Activated gamma-delta T cell treated with anti-CD3 and anti-CD28 coated beads, Interleukin-2, amount 50 U/mL, for 16 hours (primary cell): ENCODE results near the gene LTBR.
A peak's percentile ranks its signal among the peaks of the same experiment; 100 is the strongest.
"Not testable (repeated sequence)": the region's sequence is repeated elsewhere in the genome, so short reads cannot be mapped to it uniquely, and the experiment has no call there.

Experiments used
- DNase-seq: peaks from one replicate; pipeline ENCODE4 v3.0.0-alpha.2; 2020; ENCODE audit warnings: low read depth

LTBR gene

DNA sequence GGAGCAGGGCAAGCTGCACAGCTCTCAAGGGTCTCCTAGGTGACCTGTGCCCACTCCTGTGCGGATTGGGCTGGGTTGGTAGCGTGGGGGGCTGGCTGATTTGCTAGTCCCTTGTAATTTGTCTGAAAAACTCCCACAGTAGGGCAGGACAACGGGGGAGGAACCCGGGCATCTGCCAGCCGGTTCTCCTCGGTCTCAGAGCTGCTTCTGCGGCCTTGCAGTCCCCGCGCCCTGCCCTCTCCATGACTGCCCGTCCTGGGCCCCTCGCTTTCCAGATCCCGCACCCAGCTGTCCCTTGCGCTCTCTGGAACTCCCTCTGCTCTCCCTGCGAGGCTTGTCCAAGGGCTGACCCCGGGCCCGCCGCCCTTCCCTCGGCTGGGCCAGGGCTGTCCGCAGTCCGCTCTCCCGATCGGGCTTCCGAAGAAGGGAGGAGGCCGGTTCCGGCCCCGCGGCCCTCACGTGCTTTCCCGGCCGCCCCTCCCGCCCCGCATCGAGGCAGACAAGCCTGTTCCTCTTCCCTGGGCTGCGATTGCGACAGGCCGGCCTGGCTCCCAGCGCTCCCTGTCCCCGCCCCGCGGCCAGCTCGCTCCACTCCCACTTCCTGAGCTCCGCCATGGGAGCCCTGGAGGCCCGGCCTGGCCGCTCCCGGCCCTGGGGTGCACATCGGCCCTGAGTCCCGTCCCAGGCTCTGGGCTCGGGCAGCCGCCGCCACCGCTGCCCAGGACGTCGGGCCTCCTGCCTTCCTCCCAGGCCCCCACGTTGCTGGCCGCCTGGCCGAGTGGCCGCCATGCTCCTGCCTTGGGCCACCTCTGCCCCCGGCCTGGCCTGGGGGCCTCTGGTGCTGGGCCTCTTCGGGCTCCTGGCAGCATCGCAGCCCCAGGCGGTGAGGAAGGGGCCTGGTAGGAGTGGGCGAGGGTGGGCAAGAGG, at the start of gene LTBR:
Gene LTBR (plus strand): TSS at position 591 of the 927 bp plus-strand sequence. CDS start 197 bp downstream, at position 788.
- DNase-seq: no peak

DNA sequence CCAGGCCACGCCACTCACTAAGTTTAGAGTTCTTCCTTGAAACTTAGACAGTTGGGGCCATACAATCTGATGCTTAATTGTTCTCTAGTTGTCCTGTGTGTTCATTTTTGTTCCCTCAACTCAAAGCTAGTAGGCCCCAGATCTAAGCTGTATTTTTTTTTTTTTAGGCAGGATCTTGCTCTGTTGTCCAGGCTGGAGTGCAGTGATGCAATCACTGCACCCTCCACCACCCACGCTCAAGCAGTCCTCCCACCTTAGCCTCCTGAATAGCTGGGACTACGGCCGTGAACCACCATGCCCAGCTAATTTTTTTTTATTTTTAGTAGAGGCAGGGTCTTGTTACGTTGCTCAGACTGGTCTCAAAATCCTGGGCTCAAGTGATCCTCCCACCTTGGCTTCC, 49.6 kb upstream of the LTBR start:
- no peak for DNase-seq

DNA sequence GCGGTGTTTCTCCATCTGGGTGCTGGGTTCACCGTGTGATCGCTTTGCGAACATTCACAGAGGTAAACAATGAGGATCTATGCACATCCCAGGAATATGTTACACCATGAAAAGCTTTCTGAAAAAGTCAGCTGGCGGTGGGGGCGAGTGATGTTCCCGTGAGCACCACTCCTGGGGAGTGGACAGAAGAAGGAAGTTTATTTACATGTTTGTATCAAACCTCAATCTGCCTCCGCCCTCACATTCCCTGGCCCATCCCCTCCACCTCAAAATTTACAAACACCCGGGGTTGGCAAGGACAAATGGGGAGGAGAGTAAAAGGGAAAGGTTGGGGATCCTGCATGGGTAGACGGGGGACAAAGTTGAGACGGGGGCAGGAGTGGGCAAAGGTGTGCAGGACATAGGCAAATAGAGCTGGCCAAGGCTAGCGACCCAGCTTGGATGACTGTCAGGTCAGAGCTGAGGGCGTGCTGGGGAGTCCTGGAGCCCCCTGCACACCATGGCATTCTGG, 49.0 kb upstream of the LTBR start:
- DNase-seq: no peak

DNA sequence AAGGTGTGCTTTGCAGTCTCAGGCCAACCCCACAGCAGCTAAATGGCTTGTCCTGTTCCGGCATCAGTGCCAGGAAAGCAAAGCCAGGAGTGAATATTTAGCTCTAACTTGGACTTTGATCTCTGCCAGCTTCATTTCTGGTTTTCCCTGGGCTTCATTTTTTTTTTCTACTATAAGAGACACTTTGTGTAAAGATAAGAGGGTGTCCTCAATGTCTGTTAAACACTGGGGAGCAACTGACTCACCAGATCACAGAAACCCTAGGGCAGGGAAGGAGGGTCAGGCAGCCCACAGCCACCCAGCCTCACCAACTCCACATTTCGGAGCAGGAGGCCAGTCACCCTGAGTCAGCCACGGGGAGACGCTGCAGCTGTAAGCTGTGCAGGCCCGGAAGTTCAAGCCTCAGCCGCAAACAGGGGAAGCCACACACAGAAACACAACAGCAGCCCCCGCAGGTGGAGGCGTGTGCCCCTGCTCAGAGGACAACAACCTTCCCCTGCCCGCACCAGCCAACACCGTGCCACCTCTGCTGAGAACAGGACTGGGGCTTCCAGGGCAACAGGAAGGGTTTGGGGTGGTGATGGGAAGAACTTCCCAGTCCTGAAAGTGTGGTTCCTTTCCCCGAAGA, 48.4 kb upstream of the LTBR start:
- peak; percentile 84 for DNase-seq

DNA sequence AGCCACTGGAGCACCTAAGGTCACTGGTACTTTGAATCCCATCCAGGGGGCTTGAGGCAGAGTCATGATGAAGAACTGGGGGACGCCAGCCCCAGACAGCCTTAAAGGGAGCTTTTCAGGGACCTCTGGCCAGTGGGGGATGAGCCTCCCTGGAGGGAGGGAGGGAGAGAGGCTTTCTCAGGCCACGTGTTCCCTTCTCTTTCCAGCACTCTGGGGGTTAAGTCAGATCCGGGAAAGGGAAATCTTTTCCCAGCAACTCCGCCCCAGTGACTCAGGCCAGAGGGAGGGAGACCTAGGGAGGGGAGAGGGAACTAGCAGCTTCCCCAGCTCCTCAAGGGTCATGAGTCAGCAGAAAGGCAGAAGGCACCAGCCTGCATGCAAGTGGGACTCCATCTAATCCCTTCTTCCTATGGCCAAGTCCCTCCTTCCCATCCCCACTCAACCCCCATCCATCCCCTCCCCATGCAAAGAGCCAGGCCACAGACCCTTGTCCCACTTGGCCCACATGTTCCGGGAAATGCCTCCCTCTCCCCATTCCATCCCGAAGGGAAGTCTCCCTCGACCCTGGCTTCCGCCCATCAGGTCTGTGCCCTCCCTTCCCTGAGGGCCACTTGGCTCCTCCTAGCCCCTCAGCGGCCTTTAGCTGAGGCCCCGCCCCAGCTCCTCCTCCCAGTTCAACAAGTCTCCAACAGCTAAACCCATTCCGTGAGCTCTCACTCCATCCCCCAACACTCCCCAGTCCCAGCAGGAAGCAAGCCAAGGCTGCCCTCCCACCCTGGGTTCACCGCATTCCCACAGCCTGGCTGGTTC, 47.7 kb upstream of the LTBR start:
- peak; percentile 45 for DNase-seq

DNA sequence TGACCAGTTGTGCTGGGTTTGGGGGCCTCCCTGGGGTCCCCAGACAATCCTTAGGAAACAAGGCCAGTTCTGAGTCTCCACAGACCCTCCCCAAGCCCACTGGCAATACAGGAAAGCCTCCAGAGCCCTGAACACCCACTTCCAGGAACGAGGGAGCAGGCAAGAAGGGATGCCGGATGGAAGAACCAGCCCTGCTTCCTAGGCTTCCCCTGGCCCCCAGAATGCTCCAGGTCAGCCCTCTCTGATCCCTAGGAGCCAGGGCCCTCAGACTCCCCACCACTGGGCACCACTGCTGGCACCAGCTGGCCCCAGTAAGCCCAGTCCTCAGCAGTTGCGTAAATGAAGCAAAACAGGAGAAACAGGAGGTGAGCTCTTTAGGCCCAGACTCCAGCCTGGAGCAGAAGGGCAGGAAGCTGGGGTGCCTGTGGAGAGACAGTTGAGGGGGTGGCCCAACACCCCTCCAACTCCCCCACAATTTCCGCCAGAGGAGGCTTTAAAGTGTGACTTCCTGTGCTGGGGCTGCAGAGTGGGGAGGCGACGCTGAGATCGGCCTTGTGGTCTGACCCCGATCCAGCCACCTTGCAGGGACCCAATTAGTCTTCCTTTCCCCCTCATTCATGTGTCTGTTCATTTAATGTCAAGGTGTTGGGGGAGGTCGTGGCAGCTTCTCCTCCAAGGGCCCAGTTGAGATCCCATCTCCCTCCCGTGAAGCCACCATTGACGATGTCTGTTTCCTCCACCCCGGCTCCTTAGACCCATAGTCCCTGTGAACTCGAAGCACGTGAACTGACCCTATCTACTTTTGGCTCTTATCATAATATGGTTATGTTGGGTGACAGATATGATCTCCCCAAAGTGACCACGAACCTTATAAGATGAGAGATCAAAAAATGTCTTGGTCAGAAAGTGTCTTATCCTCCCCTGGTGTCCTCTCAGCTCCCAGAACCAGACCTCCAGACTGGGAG, 46.8 kb upstream of the LTBR start:
- peak; percentile 65 for DNase-seq

DNA sequence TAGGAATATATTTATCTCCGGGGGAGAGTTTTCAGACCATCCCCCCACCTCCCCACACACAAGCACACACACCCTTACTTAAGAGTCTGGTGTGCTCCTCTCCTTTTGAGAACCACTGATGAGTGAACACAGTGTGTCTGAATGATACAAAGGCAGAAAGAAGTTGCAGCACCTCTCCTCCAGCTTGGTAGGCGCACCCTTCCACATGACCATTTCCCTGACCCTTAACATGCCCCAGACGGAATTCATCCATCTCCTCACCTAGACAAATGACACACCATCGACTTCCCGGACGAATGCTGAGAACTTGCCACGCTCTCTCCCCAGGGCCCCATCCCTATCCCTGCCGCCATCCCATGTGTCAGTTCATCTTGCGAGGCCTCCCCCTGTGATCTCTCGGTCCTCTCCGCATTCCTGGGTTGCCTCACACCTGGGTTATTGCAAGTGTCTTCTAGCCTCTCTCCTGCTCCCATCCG, 46.0 kb upstream of the LTBR start:
- no peak for DNase-seq

DNA sequence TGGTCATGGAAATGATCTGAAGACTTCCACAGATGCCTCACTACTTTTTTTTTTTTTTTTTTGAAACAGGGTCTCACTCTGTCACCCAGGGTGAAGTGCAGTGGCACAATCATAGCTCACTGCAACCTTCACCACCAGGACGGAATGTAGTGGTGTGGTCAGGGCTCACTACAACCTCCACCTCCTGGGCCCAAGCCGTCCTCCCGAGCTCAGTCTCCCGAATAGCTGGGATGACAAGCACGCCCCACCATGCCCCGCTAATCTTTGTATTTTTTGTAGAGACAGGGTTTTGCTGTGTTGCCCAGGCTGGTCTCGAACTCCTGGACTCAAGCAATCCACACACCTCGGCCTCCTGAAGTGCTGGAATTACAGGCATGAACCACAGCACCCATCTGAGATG, 45.4 kb upstream of the LTBR start:
- DNase-seq: not testable (repeated sequence)

DNA sequence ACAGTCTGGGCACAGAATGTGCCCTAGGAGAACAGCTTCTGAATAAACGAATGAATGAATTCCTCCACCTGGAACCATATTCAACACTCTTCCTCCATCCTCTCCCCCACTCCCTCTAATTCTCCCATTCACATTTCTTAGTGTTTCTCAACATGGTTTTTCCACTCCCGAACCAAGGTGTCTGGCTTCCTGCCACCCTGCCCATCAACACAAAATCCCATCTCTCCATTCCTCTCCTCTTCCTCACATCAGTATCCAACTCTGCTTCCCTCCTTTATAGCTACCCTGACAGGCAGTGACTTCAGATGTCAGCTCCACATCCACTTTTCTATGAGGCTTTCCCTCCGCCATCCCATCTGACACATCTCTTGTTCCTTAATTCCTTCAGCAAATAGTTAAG, 45.0 kb upstream of the LTBR start:
- DNase-seq: no peak

DNA sequence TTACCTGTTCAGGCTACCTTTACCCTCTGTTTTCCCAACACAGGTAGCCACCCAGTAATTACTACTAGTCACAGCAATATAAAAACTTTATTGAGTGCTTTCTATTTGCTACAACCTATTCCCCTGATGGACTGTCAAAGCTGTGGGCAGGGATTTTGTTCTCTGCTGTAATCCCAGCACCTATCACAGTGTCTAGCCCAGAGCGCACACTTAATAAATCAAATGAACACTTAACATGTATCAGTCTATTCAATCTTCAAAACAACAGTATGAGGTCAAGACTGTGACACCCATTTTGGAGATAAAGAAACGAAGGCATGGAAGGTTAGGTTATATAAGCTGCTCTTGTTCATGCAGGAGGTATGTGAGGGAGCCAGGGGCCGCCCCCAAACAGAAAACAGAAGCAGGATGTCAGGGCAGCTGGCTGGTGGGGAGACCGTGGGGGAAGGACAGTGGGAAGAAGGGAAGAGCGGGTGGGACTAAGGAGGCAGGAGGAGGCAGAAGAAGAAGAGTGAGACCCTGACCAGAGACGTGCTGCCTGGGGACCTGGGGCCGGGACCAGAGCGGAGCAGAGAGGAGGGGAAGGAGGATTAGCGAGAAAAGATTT, 43.8 kb upstream of the LTBR start:
- DNase-seq: no peak

DNA sequence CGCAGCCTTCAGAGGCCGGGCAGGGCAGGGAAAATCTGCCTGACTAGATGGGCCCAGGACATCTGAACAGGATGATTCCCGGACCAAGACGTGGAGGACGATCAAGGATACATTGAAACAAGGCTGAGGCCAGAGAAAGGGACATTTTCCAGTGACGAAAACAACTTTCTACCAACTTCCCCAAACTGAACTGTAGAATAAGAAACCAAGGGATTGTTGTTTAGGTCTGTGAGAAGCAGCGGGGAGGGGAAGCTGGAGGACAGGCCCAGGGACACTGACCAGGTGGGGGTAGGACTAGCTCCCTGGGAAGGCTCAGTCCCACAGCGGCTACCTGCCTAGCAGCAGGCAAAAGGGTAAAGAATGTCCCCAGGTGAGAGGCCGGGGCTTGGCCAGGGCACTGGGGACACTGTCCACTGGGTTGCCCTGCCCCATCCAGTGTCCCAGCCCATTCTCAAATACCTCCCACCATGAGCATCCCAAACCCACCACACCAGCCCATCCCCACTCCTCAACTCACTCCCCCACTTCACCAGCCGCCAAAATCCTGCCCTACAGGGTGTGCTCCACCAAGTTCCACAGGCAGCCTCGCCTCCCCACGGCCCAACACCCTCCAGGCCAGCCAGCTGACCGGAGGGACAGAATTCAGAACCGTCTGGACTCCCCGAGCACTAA, 43.1 kb upstream of the LTBR start:
- no peak for DNase-seq

DNA sequence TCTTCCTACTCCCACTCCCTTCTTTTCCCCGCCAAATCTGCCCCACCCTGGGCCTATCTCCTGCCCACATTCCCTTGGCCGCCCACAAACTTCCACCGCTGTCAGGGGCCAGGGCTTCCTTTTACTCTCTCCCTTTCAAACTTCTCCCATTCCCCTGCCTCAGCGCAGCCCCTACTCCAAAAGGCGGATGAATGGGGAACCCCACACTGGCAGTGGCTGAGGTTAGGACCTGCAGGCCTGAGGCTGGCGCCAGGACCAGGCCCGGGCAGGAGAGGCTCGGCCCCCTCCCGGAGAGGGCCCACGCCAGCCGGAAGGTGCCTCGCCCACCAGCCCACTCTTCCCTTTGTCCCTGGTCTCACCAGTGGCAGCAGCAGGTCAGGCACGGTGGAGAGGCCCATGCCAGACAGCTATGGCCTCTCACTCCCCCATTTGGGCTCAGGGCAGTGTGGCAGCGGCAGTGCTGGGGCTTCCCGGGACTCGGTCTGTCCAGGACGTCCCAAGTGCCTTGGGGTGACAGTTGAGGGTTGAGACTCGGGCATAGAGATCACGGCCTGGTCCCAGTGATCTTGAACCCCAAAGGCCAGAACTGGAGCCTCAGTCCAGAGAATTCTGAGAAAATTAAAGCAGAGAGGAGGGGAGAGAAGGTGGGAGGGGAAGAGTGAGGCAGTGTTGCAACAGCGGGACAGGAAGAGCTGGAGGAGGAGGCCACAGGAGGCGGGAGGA, 42.4 kb upstream of the LTBR start, which contains the start of gene TNFRSF1A:
Gene TNFRSF1A (minus strand): TSS at position 660 of the 723 bp plus-strand sequence. CDS start 262 bp downstream, at position 398.
- DNase-seq: no peak

DNA sequence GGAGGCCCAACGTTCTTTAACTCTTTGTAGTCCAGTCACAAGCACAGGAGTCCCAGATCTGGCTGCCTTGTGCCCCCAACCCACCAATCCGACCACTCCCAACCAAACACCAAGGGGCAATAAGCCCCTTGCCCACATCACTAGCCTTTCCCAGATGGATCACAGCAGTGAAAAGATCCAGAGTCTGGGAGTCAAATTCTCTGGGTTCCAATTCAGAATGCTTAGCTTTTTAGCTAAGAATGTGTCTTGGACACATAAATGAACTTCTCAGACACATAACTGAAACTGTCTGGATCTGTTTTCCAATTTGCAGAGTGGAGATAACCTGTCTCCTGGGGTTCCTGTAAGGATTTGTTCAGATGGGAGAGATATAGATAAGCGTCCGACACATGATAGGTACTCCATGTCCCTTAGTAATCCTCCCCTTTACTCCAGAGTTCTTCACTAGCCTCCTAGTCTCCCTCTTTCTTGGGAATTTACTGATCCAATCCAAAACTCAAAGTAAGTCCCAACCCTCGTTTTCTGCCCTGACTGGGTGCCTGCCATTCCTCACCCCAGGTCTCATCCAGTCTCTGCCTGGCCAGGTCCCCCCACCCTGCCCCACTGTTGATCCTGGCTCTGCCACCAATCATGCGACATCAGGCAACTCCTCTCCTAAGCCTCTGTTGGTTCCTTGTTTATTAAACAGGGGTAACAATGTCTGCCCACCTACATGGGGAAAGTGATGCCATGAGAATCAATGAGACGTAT, 41.6 kb upstream of the LTBR start:
- no peak for DNase-seq

DNA sequence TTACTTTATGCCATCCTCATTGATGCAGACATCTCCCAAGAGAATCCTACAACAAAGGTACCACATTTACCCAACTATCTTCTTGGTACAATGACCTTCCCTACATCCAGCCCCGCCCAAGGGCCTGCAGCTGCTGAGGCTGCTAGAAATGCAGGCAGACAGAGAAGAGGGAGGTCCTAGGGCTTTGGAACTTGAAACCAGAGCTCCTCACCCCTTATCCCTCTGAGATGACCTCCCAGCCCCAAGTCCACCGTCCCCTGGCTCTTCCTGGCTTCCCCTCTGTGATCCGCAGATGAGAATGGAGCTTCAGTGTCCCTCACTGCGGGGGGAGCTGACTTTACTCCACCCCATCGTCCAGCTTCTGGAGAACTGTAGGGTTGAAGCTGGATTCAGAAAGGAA, 40.4 kb upstream of the LTBR start:
- no peak for DNase-seq

DNA sequence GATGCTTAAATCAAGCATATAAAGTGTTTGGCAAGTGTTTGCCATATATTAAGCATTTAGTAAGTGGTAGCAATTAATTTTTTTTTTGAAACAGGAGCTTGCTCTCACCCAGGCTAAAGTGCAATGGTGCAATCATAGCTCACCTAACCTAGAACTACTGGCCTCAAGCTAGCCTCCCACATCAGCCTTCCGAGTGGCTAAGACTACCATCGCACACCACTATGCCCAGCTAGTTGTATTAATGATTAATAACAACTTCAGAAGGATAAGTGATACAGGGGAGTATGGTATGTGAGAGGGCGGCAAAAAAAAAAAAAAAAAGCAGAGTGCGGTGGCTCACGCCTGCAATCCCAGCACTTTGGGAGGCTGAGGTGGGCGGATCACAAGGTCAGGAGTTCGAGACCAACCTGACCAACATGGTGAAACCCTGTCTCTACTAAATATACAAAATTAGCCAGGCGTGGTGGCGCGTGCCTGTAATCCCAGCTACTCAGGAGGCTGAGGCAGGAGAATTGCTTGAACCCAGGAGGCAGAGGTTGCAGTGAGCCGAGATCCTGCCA, 39.8 kb upstream of the LTBR start:
- not testable (repeated sequence) for DNase-seq

DNA sequence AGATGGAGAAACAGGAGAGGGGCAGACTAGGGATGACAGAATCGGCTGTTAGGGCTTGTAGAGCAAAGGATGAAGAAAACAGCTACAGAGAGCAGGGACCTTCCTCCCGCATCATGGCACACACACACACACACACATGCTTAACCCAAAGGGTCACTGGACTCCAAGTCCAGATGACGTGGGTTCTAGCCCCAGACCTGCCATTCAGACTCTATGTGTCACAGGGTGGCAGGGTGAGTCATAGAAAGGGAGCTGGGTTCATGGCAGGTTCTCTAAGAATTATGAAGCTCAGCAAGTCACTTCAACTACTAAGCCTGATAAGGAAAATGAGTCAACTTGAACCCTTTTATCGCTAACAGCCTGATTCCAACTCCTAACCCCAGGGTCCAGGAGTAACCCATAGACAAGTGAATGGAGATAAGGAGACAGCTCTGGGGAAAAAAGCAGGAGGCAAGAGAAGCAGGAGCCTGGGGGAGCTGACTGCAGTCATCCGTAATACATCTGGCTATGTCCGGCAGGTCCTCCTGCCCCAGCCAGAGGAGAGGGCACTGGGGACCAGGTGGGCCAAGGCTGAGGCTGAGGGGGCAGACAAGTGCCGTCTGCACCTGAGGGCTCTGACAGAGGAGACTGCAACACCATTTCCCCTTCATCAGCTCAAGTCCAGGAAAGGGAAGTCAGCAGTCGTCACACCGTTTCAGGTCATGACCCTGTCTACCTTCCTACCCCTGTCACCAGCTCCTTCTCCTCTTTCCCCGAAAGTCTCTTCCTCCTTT, 38.5 kb upstream of the LTBR start:
- DNase-seq: no peak

DNA sequence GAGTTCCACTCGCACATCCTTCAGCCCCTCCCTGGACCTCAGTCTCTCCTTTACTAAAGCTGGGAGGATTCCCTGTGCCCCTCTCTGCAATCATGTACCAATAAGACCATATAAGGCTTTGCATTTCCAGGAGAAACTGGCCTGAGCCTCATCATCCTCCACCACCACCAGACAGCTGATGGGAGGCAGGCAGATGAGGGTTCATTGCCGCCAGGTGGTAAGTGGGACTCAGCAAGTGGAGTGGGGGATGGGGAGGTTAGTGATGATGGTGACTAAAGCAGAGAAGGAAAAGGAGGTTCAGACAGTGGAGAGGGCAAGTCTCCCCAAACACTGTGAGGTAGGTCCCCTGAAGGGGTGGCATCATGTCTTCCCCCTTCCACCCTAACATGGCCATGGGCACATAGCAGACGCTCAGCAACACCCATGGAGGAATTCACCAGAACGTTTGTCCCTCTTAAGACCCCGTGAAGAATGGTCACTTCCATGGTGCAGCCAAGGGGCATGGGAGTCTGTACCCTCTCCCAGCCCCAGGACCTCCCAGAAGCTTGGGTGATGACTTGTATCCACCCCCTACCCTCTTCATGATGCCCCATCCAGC, 37.6 kb upstream of the LTBR start:
- DNase-seq: no peak
